DMS153 treated with DMSO at 0.1 percent for 48 hours (cell line): ENCODE results near the gene WFDC1.

Source experiments
- DNase-seq: peaks from one replicate; lab custom pipeline; 2025; ENCODE audit not compliant: unreplicated experiment; lab: John Stamatoyannopoulos, UW

WFDC1 gene

GRCh38 chr16:84349862-84350684 is 55.4 kb downstream of the WFDC1 start:
- no peak for DNase-seq

GRCh38 chr16:84350685-84351400 is 56.2 kb downstream of the WFDC1 start:
- no peak for DNase-seq

GRCh38 chr16:84351630-84352029 is 57.0 kb downstream of the WFDC1 start:
- no peak for DNase-seq

GRCh38 chr16:84354306-84354705 is 59.6 kb downstream of the WFDC1 start:
- DNase-seq: no peak

GRCh38 chr16:84355149-84355548 is 60.5 kb downstream of the WFDC1 start:
- DNase-seq: no peak

GRCh38 chr16:84356176-84356575 is 61.5 kb downstream of the WFDC1 start:
- DNase-seq: no peak

GRCh38 chr16:84356591-84357116 is 62.0 kb downstream of the WFDC1 start:
- DNase-seq: no peak

GRCh38 chr16:84357191-84357651 is 62.5 kb downstream of the WFDC1 start:
- DNase-seq: no peak

GRCh38 chr16:84358601-84359295 is 64.1 kb downstream of the WFDC1 start:
- DNase-seq: no peak

- no peak for DNase-seq
Measured at GRCh38 chr16:84359326-84359725, 64.6 kb downstream of the WFDC1 start.

GRCh38 chr16:84360170-84360569 is 65.5 kb downstream of the WFDC1 start:
- no peak for DNase-seq

- no peak for DNase-seq
Measured at GRCh38 chr16:84360748-84361147, 66.1 kb downstream of the WFDC1 start.

GRCh38 chr16:84361546-84361945 is 66.9 kb downstream of the WFDC1 start:
- DNase-seq: no peak

GRCh38 chr16:84362471-84362941 is 67.8 kb downstream of the WFDC1 start:
- DNase-seq: peak; percentile 57

- DNase-seq: no peak
Measured at GRCh38 chr16:84366208-84366607, 71.5 kb downstream of the WFDC1 start.

- no peak for DNase-seq
Measured at GRCh38 chr16:84367297-84367680, 72.6 kb downstream of the WFDC1 start.

- no peak for DNase-seq
Measured at GRCh38 chr16:84367750-84368307, 73.2 kb downstream of the WFDC1 start.

GRCh38 chr16:84368308-84368996 is 73.8 kb downstream of the WFDC1 start, which contains the start of gene ATP2C2:
ATP2C2 (plus strand) TSS chr16:84368538; CDS start chr16:84368616, 78 bp downstream.
- DNase-seq: peak; percentile 62

- no peak for DNase-seq
Measured at GRCh38 chr16:84369105-84369504, 74.4 kb downstream of the WFDC1 start.

GRCh38 chr16:84369938-84370627 is 75.4 kb downstream of the WFDC1 start:
- peak; percentile 72 for DNase-seq
